H1 (cell line): Measurements from ENCODE around the gene OPCML. TPM values are rescaled to one million over a fixed set of nuclear protein-coding genes. Genes with fewer than 3 reads are reported as not detected.

Experiments used
- CTCF ChIA-PET: fragments of 300-600 bp; sonication (Branson Sonifier 250); formaldehyde crosslinking; loops from one replicate; lab custom pipeline; 2021; ENCODE audit not compliant: partially characterized antibody; lab: Charles Lee
- POLR2A ChIA-PET: fragments of 300-600 bp; sonication (Branson Sonifier 250); formaldehyde crosslinking; loops from one replicate; lab custom pipeline; 2021; ENCODE audit warnings: inconsistent platforms; ENCODE audit not compliant: partially characterized antibody; lab: Charles Lee
- DNase-seq, 2 experiments: peaks; one replicate each; pipeline versions ENCODE4 v3.0.0 to v3.0.0-alpha.2; 2010 to 2022; ENCODE audit warnings: low spot score in 2 of 2, low read depth in 1 of 2, mixed read lengths in 1 of 2
- FAIRE-seq: peaks from 2 replicates; lab custom pipeline; 2011; peaks lifted over from hg19 to GRCh38; lab: Jason Lieb, UNC
- H2AFZ ChIP-seq: 2 replicates; pipeline ENCODE4 v1.8.1; 2012; ENCODE audit warnings: low read length, inconsistent platforms
- H2AK5ac ChIP-seq: 2 replicates; pipeline ENCODE4 v1.6.1; 2013; ENCODE audit warnings: low read depth, low read length
- H2BK120ac ChIP-seq: replicated peaks from 2 replicates; pipeline ENCODE3; 2013; ENCODE audit warnings: low read depth, low read length, inconsistent platforms
- H2BK12ac ChIP-seq: 2 replicates; pipeline ENCODE4 v1.6.1; 2013; ENCODE audit warnings: low read depth, low read length
- H2BK15ac ChIP-seq: 2 replicates; pipeline ENCODE4 v1.6.1; 2013; ENCODE audit warnings: low read length
- H2BK20ac ChIP-seq: 2 replicates; pipeline ENCODE4 v1.6.1; 2013; ENCODE audit warnings: low read length
- H2BK5ac ChIP-seq: 2 replicates; pipeline ENCODE4 v1.6.1; 2013; ENCODE audit warnings: low read depth, low read length
- H3K14ac ChIP-seq: 2 replicates; pipeline ENCODE4 v1.6.1; 2013; ENCODE audit warnings: inconsistent platforms; ENCODE audit not compliant: insufficient read length
- H3K18ac ChIP-seq: 2 replicates; pipeline ENCODE4 v1.6.1; 2013; ENCODE audit warnings: low read length; ENCODE audit errors: extremely low read depth
- H3K23ac ChIP-seq: 2 replicates; pipeline ENCODE4 v1.6.1; 2013; ENCODE audit warnings: inconsistent platforms; ENCODE audit not compliant: insufficient read length
- H3K23me2 ChIP-seq: 2 replicates; pipeline ENCODE4 v1.6.1; 2013; ENCODE audit warnings: low read depth, low read length
- H3K27ac ChIP-seq: 2 replicates; pipeline ENCODE4 v1.6.1; 2011; ENCODE audit warnings: low read depth, low read length, inconsistent platforms
- H3K27me3 ChIP-seq, 4 experiments: replicated peaks in 1 of 4; 1 replicate in 1 of 4; 2 replicates in 3 of 4; pipeline versions ENCODE4 v1.6.1 to v1.8.1; 2011 to 2013; ENCODE audit warnings: low read length in 3 of 4, mild to moderate bottlenecking in 3 of 4, inconsistent platforms in 2 of 4, mixed read lengths in 2 of 4, moderate library complexity in 1 of 4; ENCODE audit not compliant: control insufficient read depth in 3 of 4, insufficient read depth in 3 of 4; ENCODE audit errors: extremely low read depth in 1 of 4
- H3K36me3 ChIP-seq, 4 experiments: 2 replicates each; pipeline versions ENCODE4 v1.6.1 to v1.8.1; 2011 to 2013; ENCODE audit warnings: mild to moderate bottlenecking in 4 of 4, low read length in 3 of 4, moderate library complexity in 2 of 4, control low read depth in 1 of 4, inconsistent platforms in 1 of 4; ENCODE audit not compliant: insufficient read depth in 4 of 4, control insufficient read depth in 2 of 4
- H3K4ac ChIP-seq: replicated peaks from 2 replicates; pipeline ENCODE3; 2013; ENCODE audit warnings: low read length, low read depth, mixed read lengths, inconsistent platforms; ENCODE audit not compliant: insufficient read length
- H3K4me1 ChIP-seq, 4 experiments: replicated peaks in 1 of 4; 1 replicate in 1 of 4; 2 replicates in 3 of 4; pipeline versions ENCODE4 v1.6.1 to v1.8.1; 2011 to 2013; ENCODE audit warnings: low read length in 3 of 4, inconsistent platforms in 2 of 4, mixed read lengths in 1 of 4; ENCODE audit not compliant: insufficient read depth in 4 of 4, control insufficient read depth in 3 of 4
- H3K4me2 ChIP-seq, 2 experiments: 2 replicates each; pipeline versions ENCODE4 v1.6.1 to v1.8.1; 2011 to 2013; ENCODE audit warnings: low read depth in 2 of 2, low read length in 2 of 2, control low read depth in 1 of 2, inconsistent platforms in 1 of 2, mild to moderate bottlenecking in 1 of 2; ENCODE audit not compliant: insufficient read depth in 1 of 2
- H3K4me3 ChIP-seq, 4 experiments: fragments of 200-600, 300-600 bp in 1 of 4; sonication (generic), shearing (Covaris generic), sonication (Bioruptor Twin) in 1 of 4; 2 replicates each; pipeline versions ENCODE4 v1.5.1 to v1.8.1; 2011 to 2016; ENCODE audit warnings: low read length in 4 of 4, low read depth in 3 of 4, control low read depth in 2 of 4, inconsistent platforms in 2 of 4, mild to moderate bottlenecking in 2 of 4, mixed read lengths in 1 of 4, moderate library complexity in 1 of 4; ENCODE audit not compliant: insufficient read depth in 2 of 4; ENCODE audit errors: extremely low read depth in 1 of 4
- H3K56ac ChIP-seq: replicated peaks from 2 replicates; pipeline ENCODE3; 2013; ENCODE audit warnings: low read depth, mild to moderate bottlenecking, mixed read lengths, low read length, inconsistent platforms; ENCODE audit not compliant: insufficient read length
- H3K79me1 ChIP-seq: 2 replicates; pipeline ENCODE4 v1.6.1; 2013; ENCODE audit warnings: low read depth, low read length, control low read depth
- H3K79me2 ChIP-seq, 2 experiments: 2 replicates each; pipeline versions ENCODE4 v1.6.1 to v1.8.1; 2012 to 2013; ENCODE audit warnings: low read length in 2 of 2, mild to moderate bottlenecking in 2 of 2, inconsistent platforms in 1 of 2; ENCODE audit not compliant: insufficient read depth in 2 of 2, control insufficient read depth in 1 of 2
- H3K9ac ChIP-seq, 4 experiments: replicated peaks in 1 of 4; 1 replicate in 1 of 4; 2 replicates in 3 of 4; pipeline versions ENCODE4 v1.6.1 to v1.8.1; 2011 to 2013; ENCODE audit warnings: low read depth in 3 of 4, low read length in 3 of 4, control low read depth in 2 of 4, mild to moderate bottlenecking in 2 of 4, moderate library complexity in 2 of 4, inconsistent platforms in 1 of 4; ENCODE audit errors: extremely low read depth in 1 of 4
- H3K9me3 ChIP-seq, 2 experiments: 2 replicates each; pipeline versions ENCODE4 v1.6.1 to v1.8.1; 2012 to 2013; ENCODE audit warnings: mild to moderate bottlenecking in 2 of 2, moderate library complexity in 2 of 2, control low read depth in 1 of 2, inconsistent platforms in 1 of 2, low read depth in 1 of 2, low read length in 1 of 2, mixed read lengths in 1 of 2; ENCODE audit not compliant: insufficient read depth in 2 of 2
- H4K20me1 ChIP-seq, 2 experiments: replicated peaks in 1 of 2; 2 replicates each; pipeline versions ENCODE3 to v1.8.1; 2011 to 2013; ENCODE audit warnings: inconsistent platforms in 2 of 2, low read length in 2 of 2, mild to moderate bottlenecking in 1 of 2; ENCODE audit not compliant: insufficient read depth in 2 of 2, control insufficient read depth in 1 of 2
- H4K5ac ChIP-seq: 2 replicates; pipeline ENCODE4 v1.6.1; 2013; ENCODE audit warnings: low read length, low read depth, mixed read lengths, inconsistent platforms; ENCODE audit not compliant: insufficient read length
- H4K8ac ChIP-seq: 2 replicates; pipeline ENCODE4 v1.8.0; 2013; ENCODE audit warnings: mild to moderate bottlenecking, moderate library complexity, low read length, inconsistent platforms; ENCODE audit not compliant: insufficient read depth; ENCODE audit errors: extremely low read depth
- H4K91ac ChIP-seq: replicated peaks from 2 replicates; pipeline ENCODE3; 2013; ENCODE audit warnings: low read length, mixed read lengths, inconsistent platforms; ENCODE audit not compliant: insufficient read length
- KDM4A ChIP-seq: IDR thresholded peaks from one replicate; pipeline ENCODE4 v1.7.1; 2012; ENCODE audit warnings: low read depth, mild to moderate bottlenecking, moderate library complexity, low read length, inconsistent platforms; ENCODE audit not compliant: severe bottlenecking
- POLR2A ChIP-seq, 2 experiments: IDR thresholded peaks; 1 replicate in 1 of 2; 2 replicates in 1 of 2; pipeline ENCODE4 v1.6.1; 2011; ENCODE audit warnings: low read depth in 2 of 2, low read length in 2 of 2, mild to moderate bottlenecking in 2 of 2; ENCODE audit errors: control extremely low read depth in 1 of 2
- POU5F1 ChIP-seq: IDR thresholded peaks from 2 replicates; pipeline ENCODE4 v1.6.1; 2011; ENCODE audit warnings: low read depth, mild to moderate bottlenecking, low read length, moderate library complexity
- RBBP5 ChIP-seq: IDR thresholded peaks from 2 replicates; pipeline ENCODE4 v1.7.1; 2012; ENCODE audit warnings: low read depth, mild to moderate bottlenecking, inconsistent platforms, low read length, moderate library complexity, borderline replicate concordance
- RNF2 ChIP-seq: fragments of 200-900, 300-1000 bp; sonication (generic); IDR thresholded peaks from 2 replicates; pipeline ENCODE4 v1.7.1; 2016; ENCODE audit warnings: borderline replicate concordance, low read depth, mild to moderate bottlenecking, antibody characterized with exemption, low read length; ENCODE audit not compliant: poor library complexity, severe bottlenecking; ENCODE audit errors: missing control alignments
- WGBS, 2 experiments: shearing (Covaris generic) in 1 of 2; methylation state at CpG; one replicate each; pipeline versions ENCODE4 v1.1.6 to v1.1.7; 2013 to 2015; ENCODE audit warnings: low lambda C conversion rate in 2 of 2, mixed read lengths in 2 of 2, inconsistent platforms in 1 of 2, low coverage in 1 of 2, missing lambda C conversion rate in 1 of 2; ENCODE audit not compliant: insufficient replicate concordance in 2 of 2, insufficient coverage in 1 of 2, insufficient read length in 1 of 2; ENCODE audit errors: extremely low coverage in 1 of 2, missing lambda C conversion rate in 1 of 2; 5-methylcytosine and 5-hydroxymethylcytosine counted together
- polyA plus RNA-seq, 7 experiments: library from polyadenylated mRNA; depleted of rRNA in 3 of 7; stranded (reverse) in 5 of 7; unstranded in 2 of 7; fragments of >200 nt in 5 of 7; fragments of 200-250 nt in 2 of 7; gene quantifications; 1 replicate in 5 of 7; 2 replicates in 1 of 7; 4 replicates in 1 of 7; pipeline versions ENCODE4 v1.2.1 to v1.2.3, GENCODE V29; 2011 to 2013; ENCODE audit warnings: missing spikeins in 2 of 7, mixed read lengths in 2 of 7
- total RNA-seq: library from RNA; stranded (reverse); fragmentation: NEBNext Ultra II Directional; extraction: Animal tissue kit (Norgen Biotek cat#: 25700); gene quantifications from 2 replicates; pipeline ENCODE4 v1.2.1, GENCODE V29; 2021

The OPCML gene
- total and polyA plus RNA-seq, 2 of the 8 experiments (the other 6 are each of a cell fraction or from before 2014, with no cell fraction given): 2.3 to 3.1 TPM

DNA sequence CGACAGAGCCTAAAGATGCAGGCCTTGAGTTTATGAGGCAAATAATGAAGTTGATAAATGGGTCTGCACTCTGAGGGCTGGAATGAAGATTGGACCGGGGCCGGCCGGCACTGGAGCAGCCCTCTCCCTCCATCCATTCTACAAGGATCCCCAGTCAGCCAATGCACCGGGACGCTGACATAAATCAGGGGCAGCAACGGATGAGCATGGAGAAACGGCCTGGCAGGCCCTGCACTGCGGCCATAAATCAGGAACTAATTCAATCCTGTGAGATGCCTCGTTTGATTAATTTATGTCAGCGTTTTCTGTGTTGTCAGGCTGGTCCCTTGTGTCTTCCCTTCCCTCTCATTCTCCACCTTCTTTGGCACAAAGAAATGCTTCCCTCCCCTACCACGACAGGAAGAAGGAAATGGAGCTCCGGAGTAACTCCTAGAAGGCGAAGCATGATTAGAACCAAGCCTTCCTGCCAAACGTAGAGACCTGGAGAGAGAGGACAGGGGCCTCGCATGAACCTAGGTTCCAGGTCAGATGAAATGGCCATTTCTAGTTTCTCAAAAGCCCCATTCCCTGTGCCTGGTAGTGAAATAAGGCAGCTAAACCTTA lies 358.4 kb downstream of the OPCML start:
- FAIRE-seq (no peak), DNase-seq (no peak)
- Histone ChIP-seq H2AFZ (no peak overlapping the region), H4K5ac (no peak overlapping the region), H3K4me1 (no peaks in the 10 kb centered on the region), H3K23me2 (no peaks in the 10 kb centered on the region), H3K9ac (no peak overlapping the region), H3K9me3 (no peaks in the 10 kb centered on the region), H4K20me1 (no peaks in the 10 kb centered on the region), H3K4ac (no peak overlapping the region), H3K79me1 (no peaks in the 10 kb centered on the region), H3K23ac (no peak overlapping the region), H2AK5ac (no peak overlapping the region), H3K27me3 (no peaks in the 10 kb centered on the region), H2BK120ac (no peak overlapping the region), H3K36me3 (no peaks in the 10 kb centered on the region), H4K91ac (no peak overlapping the region), H3K4me2 (no peak overlapping the region), H2BK20ac (no peak overlapping the region), H3K4me3 (no peak overlapping the region), H3K56ac (no peak overlapping the region), H3K27ac (no peak overlapping the region), H2BK12ac (no peak overlapping the region), H2BK5ac (no peak overlapping the region), H3K18ac (no peak overlapping the region), H3K79me2 (no peaks in the 10 kb centered on the region), H2BK15ac (no peak overlapping the region), H4K8ac (no peak overlapping the region), H3K14ac (no peak overlapping the region)
- CTCF ChIA-PET: interaction anchor here (0.8 to 6.2 kb wide), 3 partner anchors 9 to 17 kb away, joined by 3 to 32 read pairs (median 7); no protein-coding TSS in a partner anchor
- WGBS, 2 experiments: 88% methylated on average over 16 of the region's 16 CpGs; no CpG with 5 or more reads in 1 of the 2 experiments
- POLR2A ChIA-PET: no interaction called here
- TF ChIP-seq KDM4A: no peak
- no peak for TF ChIP-seq POLR2A (IDR thresholded peaks at IDR 0.05; ENCODE audit: control extremely low read depth in 1 of 2, low read depth in 2 of 2, low read length in 2 of 2)
- TF ChIP-seq RNF2: no peak
- TF ChIP-seq POU5F1: no peak
- no peak for TF ChIP-seq RBBP5
